ENCODE data around the gene SEMA3D.

SEMA3D gene

DNA sequence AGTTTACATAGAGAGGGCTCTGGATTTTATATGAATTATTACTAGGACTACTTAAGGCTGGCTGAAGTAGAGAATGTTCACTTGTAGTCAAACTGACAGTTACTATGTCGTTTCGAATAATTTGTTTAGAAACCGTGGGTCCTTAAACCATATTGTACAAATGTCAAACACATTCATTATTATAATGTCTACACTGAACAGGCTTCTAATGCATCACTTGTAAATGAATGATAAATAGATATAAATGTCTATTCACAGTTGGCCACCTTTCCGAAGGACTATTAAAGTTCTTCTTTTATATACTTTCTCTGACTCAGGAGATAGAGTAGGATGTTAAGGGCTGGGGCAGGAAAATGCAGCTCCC lies 95.3 kb downstream of the SEMA3D start:
- DNase-seq (ENCODE audit: insufficient read length, low spot score) (no peak), FAIRE-seq (no peak)
- TF ChIP-seq CTCF (IDR thresholded peaks at IDR 0.05; ENCODE audit: insufficient read depth, missing control alignments) = no peak

- no peak for TF ChIP-seq CTCF (IDR thresholded peaks at IDR 0.05; ENCODE audit: insufficient read depth, missing control alignments)
- no peak for DNase-seq (ENCODE audit: insufficient read length, low spot score)
- FAIRE-seq = no peak
Measured at GRCh38 chr7:85090919-85091564, 95.8 kb downstream of the SEMA3D start.

GRCh38 chr7:85090143-85090542 lies 96.7 kb downstream of the SEMA3D start:
- no peak for TF ChIP-seq CTCF (IDR thresholded peaks at IDR 0.05; ENCODE audit: insufficient read depth, missing control alignments)
- FAIRE-seq (no peak), DNase-seq (ENCODE audit: insufficient read length, low spot score) (no peak)

GRCh38 chr7:85081846-85082245 lies 105.0 kb downstream of the SEMA3D start:
- no peak for TF ChIP-seq CTCF (IDR thresholded peaks at IDR 0.05; ENCODE audit: insufficient read depth, missing control alignments)
- DNase-seq (ENCODE audit: insufficient read length, low spot score) (no peak), FAIRE-seq (no peak)

DNA sequence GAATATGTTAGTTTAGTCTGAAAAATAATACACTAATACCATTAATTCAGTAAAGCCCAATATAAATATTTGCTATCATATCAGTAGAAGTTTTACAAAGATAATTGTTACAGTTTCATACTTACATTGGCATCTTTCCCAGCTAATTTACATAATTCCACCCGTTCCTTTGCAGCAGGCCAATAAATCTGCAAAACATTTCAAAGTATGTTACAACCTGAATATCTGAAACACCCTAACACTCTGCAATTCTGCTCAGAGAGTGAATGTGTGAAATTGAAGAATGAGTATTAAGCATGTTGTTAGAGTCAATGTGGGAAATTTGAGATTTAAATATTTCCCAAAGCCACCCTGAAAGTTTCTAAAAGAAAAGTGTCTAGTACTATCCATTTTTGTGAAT lies 105.5 kb downstream of the SEMA3D start:
- FAIRE-seq (no peak), DNase-seq (ENCODE audit: insufficient read length, low spot score) (no peak)
- TF ChIP-seq CTCF (IDR thresholded peaks at IDR 0.05; ENCODE audit: insufficient read depth, missing control alignments) = no peak

DNA sequence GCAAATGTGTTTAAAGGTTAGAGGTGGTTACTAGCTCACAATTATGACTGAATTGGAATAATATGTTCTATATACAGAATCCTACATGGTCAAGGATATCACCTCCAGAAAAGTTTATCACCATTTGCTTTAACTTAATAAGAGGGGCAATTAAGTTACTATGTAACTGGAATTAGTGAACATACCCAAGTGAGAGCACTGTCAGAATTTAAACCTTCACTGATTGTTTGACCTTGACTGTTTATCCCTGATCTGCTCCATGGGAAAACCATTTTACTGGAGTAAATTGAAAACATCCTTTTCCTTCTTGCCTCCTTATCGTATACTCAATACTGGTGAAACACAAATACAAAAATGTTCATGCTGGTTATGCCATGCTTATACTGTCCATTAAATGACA lies 107.4 kb downstream of the SEMA3D start:
- TF ChIP-seq CTCF (IDR thresholded peaks at IDR 0.05; ENCODE audit: insufficient read depth, missing control alignments) = no peak
- DNase-seq (ENCODE audit: insufficient read length, low spot score) (no peak), FAIRE-seq (no peak)

GRCh38 chr7:85078181-85078580 lies 108.7 kb downstream of the SEMA3D start:
- no peak for TF ChIP-seq CTCF (IDR thresholded peaks at IDR 0.05; ENCODE audit: insufficient read depth, missing control alignments)
- DNase-seq (ENCODE audit: insufficient read length, low spot score) (no peak), FAIRE-seq (no peak)

Data from D721Med (cell line).